Measurements from ENCODE around the gene TOP2B.

DNA sequence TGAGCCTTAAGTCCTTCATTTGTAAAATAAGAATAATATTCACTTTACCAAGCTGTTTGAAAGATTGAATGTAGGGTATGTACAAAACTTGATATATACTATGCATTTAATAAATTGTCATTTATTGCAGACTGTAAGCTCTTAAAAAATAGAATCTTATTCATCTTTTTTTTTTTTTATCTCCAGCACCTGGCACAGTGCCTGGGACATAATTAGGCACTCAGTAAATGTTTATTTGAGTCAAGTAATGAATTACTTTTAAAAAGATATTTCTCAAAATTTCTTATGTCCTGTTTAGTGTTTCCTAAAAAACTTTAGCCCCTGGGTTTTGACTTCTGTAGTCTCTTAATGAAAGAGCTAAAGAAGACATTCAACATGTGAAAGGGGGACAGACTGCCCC lies 71.7 kb downstream of the TOP2B start:
- TF ChIP-seq CTCF (IDR thresholded peaks at IDR 0.05; ENCODE audit: low read depth, low read length, missing input control) (no peak), RXRA (IDR thresholded peaks at IDR 0.05) (no peak), TAF1 (conservative IDR thresholded peaks at IDR 0.05) (no peak), RAD21 (IDR thresholded peaks at IDR 0.05) (no peak), JUND (IDR thresholded peaks at IDR 0.05) (no peak), YY1 (IDR thresholded peaks at IDR 0.05) (no peak)
- TF ChIP-seq, protein P1, sequence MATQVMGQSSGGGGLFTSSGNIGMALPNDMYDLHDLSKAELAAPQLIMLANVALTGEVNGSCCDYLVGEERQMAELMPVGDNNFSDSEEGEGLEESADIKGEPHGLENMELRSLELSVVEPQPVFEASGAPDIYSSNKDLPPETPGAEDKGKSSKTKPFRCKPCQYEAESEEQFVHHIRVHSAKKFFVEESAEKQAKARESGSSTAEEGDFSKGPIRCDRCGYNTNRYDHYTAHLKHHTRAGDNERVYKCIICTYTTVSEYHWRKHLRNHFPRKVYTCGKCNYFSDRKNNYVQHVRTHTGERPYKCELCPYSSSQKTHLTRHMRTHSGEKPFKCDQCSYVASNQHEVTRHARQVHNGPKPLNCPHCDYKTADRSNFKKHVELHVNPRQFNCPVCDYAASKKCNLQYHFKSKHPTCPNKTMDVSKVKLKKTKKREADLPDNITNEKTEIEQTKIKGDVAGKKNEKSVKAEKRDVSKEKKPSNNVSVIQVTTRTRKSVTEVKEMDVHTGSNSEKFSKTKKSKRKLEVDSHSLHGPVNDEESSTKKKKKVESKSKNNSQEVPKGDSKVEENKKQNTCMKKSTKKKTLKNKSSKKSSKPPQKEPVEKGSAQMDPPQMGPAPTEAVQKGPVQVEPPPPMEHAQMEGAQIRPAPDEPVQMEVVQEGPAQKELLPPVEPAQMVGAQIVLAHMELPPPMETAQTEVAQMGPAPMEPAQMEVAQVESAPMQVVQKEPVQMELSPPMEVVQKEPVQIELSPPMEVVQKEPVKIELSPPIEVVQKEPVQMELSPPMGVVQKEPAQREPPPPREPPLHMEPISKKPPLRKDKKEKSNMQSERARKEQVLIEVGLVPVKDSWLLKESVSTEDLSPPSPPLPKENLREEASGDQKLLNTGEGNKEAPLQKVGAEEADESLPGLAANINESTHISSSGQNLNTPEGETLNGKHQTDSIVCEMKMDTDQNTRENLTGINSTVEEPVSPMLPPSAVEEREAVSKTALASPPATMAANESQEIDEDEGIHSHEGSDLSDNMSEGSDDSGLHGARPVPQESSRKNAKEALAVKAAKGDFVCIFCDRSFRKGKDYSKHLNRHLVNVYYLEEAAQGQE (IDR thresholded peaks at IDR 0.05), result no peak
